NCI-H1436 treated with DMSO at 0.1 percent for 48 hours (cell line): ENCODE results near the gene DSCAM.
"Not testable (repeated sequence)": the region's sequence is repeated elsewhere in the genome, so short reads cannot be mapped to it uniquely, and the experiment has no call there.

Experiments used
- DNase-seq: peaks from one replicate; lab custom pipeline; 2025; lab: John Stamatoyannopoulos, UW

Gene DSCAM

DNA sequence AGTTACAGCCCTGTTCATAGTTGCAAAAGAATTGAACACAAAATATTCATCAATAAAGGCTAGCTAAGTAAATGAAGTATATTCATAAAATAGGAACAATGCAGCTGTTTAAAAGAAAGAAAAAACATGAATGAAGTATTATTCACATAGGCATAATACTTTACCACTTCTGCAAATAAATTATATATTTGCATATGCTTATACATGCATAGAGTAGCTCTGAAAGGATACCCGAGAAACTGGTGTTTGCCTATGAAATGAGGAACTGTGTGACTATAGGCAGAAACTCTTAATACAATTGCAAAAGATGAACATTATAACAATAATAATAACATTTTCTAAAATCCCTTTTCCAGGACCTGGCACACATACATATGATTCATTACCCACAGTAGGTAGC lies 385.9 kb downstream of the DSCAM start:
- no peak for DNase-seq

DNA sequence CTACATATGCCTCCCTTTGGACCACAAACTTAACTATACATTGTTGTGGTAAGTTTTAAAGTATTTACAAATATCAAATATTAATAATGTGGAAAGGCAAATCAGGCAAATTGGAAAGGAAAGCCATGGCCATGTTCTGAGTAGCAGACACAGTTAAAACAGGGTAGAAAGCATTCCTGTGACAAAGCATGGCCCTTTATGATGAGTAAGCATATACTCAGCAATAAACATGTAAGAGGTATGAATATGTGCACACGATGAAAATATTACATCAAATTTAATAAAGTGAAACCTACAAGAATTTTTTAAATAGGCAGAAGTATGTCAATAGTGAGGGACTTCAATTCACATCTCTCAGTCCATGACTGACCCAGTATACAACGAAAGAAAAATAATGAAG lies 389.2 kb downstream of the DSCAM start:
- no peak for DNase-seq

DNA sequence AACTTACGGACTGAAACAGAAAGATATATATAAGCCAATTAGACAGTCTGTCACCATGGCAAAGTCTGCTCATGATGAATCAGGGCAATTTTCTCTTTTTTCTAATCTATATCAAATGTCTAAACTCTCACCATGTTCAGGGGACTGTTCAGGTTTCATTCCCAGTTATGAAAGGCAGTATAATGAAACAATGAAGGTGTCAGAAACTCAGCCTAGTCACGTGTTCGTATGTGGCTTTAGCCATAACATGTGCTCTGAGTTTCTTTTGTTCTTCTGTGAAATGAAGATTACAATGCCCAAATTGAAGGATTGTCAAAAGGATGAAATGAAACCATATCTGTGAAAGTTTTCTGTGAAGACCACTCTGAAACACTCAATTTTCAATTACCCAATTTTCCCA lies 392.9 kb downstream of the DSCAM start:
- DNase-seq: no peak

GRCh38 chr21:40453183-40453582 lies 393.8 kb downstream of the DSCAM start:
- no peak for DNase-seq

DNA sequence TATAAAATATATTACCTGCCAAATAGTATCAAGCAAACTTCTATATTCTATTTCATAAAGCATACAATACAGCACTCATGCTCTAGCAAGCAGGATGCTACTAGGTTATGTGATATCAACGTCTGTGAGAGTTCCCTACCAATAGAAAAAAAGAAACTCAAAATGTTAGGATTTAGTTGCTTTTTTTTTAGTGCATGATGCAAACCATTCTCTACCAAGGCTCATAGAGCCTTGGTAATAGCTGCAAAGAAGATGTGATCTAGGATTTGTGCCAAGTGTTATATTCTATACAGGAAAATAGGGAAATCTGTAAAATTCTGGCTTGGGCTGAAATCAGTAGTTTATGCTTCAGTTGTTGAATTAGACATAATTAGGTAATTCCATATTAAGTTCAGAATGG lies 394.4 kb downstream of the DSCAM start:
- no peak for DNase-seq

DNA sequence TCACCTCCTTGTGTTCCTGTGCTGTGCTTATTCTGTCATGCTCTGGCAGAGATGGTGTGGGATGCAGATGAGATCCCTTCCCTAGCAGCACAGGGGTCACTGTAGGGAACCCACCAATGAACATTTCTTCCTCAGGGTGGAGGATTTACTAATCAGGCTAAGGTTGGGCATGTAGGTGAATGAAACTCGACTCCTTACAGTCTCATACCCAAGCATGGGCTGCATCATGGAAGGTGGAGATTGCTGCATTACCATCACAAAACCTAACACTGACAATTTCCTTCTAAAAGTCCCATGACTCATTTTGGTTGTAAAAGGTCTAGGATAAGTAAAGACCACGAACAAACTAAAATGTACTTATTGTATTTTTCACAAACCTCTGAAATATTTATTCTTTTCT lies 399.9 kb downstream of the DSCAM start:
- no peak for DNase-seq

GRCh38 chr21:40445349-40445921 lies 401.5 kb downstream of the DSCAM start:
- no peak for DNase-seq

DNA sequence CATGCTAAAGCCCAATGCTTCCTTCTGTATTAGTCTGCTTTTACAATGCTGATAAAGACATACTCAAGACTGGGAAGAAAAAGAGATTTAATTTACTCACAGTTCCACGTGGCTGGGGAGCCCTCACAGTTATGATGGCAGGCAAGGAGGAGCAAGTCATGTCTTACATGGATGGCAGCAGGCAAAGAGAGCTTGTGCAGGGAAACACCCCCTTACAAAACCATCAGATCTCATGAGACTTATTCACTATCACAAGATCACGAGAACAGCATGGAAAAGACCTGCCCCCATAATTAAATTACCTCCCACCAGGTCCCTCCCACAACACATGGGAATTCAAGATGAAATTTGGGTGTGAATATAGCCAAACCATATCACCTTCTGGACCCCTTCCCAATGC lies 407.4 kb downstream of the DSCAM start:
- not testable (repeated sequence) for DNase-seq

GRCh38 chr21:40438616-40439015 lies 408.3 kb downstream of the DSCAM start:
- DNase-seq: no peak

DNA sequence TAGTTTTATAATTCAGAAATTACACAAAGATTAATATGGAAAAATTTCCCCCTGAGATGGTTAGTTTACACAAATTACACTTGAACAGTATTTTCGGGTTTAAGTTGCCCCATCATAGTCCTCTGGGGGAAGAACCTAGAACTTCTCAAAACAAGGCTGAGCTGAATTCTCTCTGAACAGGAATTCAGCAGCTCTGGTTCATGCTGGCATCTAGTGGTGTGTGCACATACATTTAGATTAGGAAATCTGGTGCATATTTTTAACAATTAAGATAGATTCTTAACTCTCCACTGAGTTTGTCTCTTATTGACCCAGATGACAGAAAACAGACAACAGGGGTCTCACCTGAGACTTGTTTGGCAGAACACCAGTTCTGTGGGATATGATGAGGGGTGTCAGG lies 410.7 kb downstream of the DSCAM start:
- DNase-seq: no peak

- no peak for DNase-seq
Measured at GRCh38 chr21:40433538-40433937, 413.4 kb downstream of the DSCAM start.

DNA sequence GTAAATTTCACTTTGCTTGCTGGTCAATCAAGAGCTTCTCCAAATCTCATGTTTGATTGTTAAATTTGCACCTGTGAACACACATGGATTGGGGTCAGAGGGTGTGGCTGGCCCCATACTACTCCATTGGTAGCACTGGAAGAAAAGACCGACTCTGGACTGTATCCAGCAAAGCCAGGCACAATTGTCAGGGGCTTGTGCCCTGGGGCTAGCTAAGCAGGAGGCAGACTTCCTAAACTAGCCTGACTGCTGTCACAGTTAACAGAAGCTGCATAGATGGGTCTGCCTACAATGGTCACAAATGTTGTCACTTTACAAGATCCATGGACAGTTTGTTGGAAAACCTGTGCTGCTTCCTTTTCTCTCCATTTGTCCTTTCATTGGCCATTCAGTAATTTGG lies 421.0 kb downstream of the DSCAM start:
- DNase-seq: no peak

DNA sequence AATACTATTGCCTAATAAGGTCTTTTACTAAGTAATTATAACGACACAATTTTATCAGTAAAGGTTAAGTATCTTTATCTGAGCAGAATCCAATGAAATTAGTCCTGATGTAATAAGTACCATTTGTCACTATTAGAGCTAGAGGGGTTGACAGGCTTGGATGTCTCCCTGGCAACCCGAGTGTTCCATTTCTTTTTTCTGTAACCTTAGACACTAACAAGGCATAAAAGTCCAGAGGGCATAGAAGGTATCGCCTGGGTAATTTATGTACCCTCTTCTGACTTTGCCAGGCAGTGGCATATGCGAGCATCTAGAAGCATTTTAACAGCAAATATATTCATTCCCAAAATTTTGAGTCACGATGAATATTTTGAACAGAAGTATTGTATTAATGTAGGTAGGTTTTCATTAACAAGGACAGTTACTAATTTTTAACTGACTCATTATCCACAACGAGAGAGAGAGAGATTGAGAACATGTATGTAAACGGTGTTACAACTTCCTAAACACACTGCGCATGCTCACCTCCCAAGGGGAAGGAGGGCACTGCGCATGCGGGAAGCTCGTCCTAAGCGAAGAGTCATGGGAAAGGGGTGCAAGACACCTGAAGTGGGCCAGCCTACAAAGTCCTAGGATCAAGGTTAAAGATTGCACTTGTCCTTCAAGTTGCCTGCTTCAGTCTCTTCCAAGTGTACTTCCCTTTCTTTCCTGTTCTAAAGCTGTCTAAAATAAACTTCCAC lies 423.9 kb downstream of the DSCAM start:
- no peak for DNase-seq

DNA sequence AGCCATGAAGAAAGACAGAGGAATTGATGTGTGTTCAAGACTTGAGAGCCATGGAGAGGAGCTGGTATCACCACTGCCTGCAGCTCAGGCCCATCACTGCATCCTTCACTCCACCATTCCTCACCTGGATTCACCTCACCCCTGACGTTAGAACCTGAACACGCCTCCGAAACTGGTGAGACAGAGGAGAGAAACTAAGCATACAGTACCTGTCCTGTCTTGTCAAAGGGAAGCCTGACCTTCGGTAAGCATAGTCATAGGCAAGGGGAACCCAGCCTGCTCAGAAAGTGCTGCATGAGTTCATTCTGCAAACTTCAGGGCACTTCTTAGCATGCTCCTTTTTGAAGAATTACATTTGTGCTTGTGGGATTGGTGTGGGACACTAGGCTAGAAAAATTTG lies 425.8 kb downstream of the DSCAM start:
- no peak for DNase-seq

DNA sequence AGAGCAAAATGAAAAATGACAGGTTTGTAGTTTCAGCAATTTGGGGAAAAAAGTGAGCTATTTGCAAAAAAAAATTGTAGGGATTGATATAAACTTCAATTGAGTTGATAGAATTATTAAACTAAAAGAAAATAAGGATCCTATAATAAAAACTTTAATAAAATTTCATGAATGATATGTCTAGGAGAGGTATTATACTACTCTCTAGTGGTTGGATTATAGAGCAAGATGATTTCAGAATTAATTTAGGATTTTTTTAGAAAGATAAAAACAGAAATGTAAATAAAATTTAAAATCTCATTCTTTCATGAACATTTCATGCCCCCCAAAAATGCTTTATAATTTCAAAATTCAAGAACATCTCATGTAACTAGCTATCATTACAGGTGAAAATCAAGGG lies 430.4 kb downstream of the DSCAM start:
- no peak for DNase-seq

- DNase-seq: no peak
Measured at GRCh38 chr21:40408561-40408960, 438.4 kb downstream of the DSCAM start.

DNA sequence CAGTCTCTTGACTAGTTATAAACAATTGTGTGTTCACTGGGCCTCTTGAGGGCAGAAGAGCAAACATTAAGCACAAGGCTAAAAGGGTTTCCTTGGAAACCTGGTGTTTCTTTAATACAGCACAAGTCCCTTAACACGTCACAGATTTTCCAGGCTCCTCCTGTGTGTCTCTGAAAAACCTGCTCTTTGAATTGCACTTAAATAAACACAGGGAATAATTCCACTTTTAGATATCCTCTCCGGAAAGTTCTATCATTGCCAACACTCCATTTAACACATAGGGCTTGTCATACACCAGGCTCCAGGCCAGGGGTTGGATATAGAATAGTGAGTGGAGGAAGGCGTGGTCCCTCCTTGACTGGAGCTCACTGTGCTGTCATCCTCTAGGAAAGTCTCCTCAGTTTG lies 442.6 kb downstream of the DSCAM start:
- no peak for DNase-seq

GRCh38 chr21:40402884-40403582 lies 443.9 kb downstream of the DSCAM start:
- DNase-seq: no peak

DNA sequence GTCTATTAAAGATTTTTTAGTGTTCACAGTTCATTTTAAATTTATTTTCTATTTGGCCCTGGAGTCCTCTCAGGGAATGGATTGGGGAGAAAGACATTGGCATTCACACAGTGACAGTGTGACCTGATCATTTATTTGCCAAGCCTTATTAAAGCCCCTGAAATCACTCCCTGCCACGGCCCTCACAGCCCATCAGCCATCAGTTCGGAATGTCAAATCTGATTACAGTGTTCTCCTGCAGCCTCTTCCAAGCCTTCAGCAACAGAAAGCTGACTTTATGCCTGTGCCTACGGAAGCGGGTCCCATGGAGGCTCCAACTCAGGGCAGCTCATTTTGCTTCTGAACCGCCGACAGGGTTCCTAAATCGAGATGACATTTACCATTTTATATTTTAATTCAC lies 451.2 kb downstream of the DSCAM start:
- no peak for DNase-seq

GRCh38 chr21:40393066-40393465 lies 453.9 kb downstream of the DSCAM start:
- no peak for DNase-seq

DNA sequence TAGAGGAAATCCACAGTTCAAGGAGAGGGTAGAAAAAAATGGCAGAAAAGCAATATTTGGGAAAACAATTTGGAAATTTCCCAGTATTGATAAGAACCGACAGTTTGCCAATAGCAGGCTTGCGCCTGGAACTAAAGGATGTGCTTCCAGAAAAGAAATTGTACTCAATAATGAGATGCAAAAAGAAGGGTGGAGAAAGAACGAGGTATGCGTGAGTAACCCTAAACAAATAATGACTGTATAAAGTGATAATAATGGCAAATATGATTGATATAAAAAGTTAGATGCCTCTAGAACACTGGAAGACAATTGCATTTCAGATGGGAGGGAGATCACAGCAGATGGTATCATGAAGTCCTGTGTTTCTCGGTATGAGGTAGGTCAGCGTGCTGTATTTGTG lies 458.9 kb downstream of the DSCAM start:
- DNase-seq: no peak

DNA sequence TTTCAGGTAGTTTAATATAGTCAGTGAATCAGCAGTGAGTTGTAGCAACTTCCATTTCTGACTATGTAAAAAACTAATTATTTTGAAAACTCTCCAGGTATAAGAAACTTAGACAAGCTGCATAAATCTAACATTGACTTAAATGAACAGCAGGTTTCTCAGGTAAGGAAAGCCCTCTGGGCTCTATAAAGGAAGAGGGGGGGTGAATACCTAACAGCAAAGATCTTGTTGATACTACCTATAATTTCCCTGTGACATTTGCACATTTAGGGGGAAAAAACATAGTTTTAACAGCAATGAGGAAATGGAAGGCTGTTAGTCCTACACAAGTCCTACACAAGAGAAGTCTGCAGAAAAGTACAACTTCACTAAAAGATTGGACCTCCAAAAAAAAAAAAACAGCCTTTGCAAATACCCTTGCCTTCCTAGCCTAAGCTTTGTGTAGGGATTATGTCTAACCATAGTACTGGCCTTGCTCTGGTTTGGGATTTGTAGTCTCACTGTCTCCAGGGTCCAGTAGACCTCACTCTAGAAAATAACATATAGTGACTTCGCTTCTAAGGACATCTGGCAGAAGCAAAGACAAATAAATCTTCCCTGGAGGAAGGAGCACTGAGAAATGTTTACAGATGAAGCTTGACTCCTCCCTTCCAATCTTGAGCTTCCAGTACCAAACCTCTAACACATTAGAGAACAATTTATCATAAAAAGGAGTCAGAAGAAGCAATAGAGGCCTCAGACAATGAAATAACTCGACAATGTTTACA lies 459.8 kb downstream of the DSCAM start:
- DNase-seq: no peak
